ENCODE data around the gene AGAP1.

DNA sequence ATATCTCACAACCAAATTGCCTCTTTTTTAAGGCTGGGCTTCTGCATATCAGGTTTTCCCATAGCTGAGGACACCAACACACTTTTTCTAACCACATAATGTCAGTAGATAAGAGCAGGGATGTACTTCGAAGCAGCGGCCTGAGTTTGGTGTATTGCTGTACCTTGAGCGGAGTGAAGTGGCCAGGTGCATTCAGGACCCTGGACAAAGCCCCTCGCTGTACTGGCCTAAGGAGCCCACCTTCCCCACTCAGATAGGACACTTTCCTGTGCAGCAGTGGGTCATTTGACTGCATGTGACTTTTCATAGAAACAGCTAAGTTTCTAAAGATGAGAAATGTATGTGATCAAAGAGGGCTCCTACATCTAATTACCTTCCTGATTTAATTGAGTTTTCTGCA lies 461.8 kb downstream of the AGAP1 start:
- TF ChIP-seq POLR2AphosphoS5 (IDR thresholded peaks at IDR 0.05; ENCODE audit: insufficient read depth in 1 of 2, low read depth in 1 of 2): no peak
- TF ChIP-seq, protein P1, sequence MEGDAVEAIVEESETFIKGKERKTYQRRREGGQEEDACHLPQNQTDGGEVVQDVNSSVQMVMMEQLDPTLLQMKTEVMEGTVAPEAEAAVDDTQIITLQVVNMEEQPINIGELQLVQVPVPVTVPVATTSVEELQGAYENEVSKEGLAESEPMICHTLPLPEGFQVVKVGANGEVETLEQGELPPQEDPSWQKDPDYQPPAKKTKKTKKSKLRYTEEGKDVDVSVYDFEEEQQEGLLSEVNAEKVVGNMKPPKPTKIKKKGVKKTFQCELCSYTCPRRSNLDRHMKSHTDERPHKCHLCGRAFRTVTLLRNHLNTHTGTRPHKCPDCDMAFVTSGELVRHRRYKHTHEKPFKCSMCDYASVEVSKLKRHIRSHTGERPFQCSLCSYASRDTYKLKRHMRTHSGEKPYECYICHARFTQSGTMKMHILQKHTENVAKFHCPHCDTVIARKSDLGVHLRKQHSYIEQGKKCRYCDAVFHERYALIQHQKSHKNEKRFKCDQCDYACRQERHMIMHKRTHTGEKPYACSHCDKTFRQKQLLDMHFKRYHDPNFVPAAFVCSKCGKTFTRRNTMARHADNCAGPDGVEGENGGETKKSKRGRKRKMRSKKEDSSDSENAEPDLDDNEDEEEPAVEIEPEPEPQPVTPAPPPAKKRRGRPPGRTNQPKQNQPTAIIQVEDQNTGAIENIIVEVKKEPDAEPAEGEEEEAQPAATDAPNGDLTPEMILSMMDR (IDR thresholded peaks at IDR 0.05): no peak
- TF ChIP-seq POLR2A (IDR thresholded peaks at IDR 0.05): no peak

Measured in vagina (tissue), 2 donors.